ENCODE results near the gene CYP19A1.

CYP19A1 gene

GRCh38 chr15:51185213-51186159 lies 152.9 kb downstream of the CYP19A1 start:
- H4K12ac ChIP-seq (ENCODE audit: low read depth, low read length), result no peak overlapping the region
- H2BK5ac ChIP-seq (ENCODE audit: low read depth, low read length, poor library complexity), result no peak overlapping the region
- H2AFZ ChIP-seq (ENCODE audit: insufficient read depth, low read length, poor library complexity), result no peak overlapping the region
- H3K18ac ChIP-seq (ENCODE audit: low read length), result no peak overlapping the region
- H3K9ac ChIP-seq (ENCODE audit: low read length), result no peak overlapping the region
- no peak overlapping the region for H3K23ac ChIP-seq (ENCODE audit: low read length)
- H2BK12ac ChIP-seq (ENCODE audit: low read length), result no peak overlapping the region
- H2BK120ac ChIP-seq (ENCODE audit: insufficient read depth, low read length, poor library complexity), result no peak overlapping the region
- no peak overlapping the region for H3K14ac ChIP-seq (ENCODE audit: low read length)
- no peak overlapping the region for H4K91ac ChIP-seq (ENCODE audit: low read depth, low read length)
- no peak overlapping the region for H2AK5ac ChIP-seq (ENCODE audit: low read length)
- H3K79me2 ChIP-seq (ENCODE audit: control insufficient read depth, insufficient read depth, low read length, poor library complexity), result no peaks in the 10 kb centered on the region
- H3K4me1 ChIP-seq (ENCODE audit: control insufficient read depth in 1 of 2, insufficient read depth in 2 of 2, low read length in 2 of 2), result no peaks in the 10 kb centered on the region
- no peaks in the 10 kb centered on the region for H3K27me3 ChIP-seq (ENCODE audit: insufficient read depth, low read length)
- no peaks in the 10 kb centered on the region for H3K36me3 ChIP-seq (ENCODE audit: control insufficient read depth in 1 of 2, insufficient read depth in 2 of 2, low read length in 2 of 2)
- no peak overlapping the region for H4K8ac ChIP-seq (ENCODE audit: low read depth, low read length)
- WGBS (ENCODE audit: extremely low coverage, insufficient coverage, insufficient read length), result no CpG with 5 or more reads among the region's 12 CpGs
- no peak overlapping the region for H3K4me2 ChIP-seq (ENCODE audit: low read length)
- H3K9me3 ChIP-seq (ENCODE audit: insufficient read depth, low read depth, low read length), result peaks cover 3% of the 10 kb centered on the region
- DNase-seq, result no peak
- no peak overlapping the region for H3K4me3 ChIP-seq (ENCODE audit: low read depth, low read length)
- H3K4ac ChIP-seq (ENCODE audit: low read depth, low read length), result no peak overlapping the region
- no peak overlapping the region for H3K27ac ChIP-seq (ENCODE audit: low read depth, low read length)
- H3K79me1 ChIP-seq (ENCODE audit: low read length), result no peaks in the 10 kb centered on the region

GRCh38 chr15:51184627-51185026 lies 153.8 kb downstream of the CYP19A1 start:
- H3K4ac ChIP-seq (ENCODE audit: low read depth, low read length), result no peak overlapping the region
- H3K36me3 ChIP-seq (ENCODE audit: control insufficient read depth in 1 of 2, insufficient read depth in 2 of 2, low read length in 2 of 2), result no peaks in the 10 kb centered on the region
- H2BK120ac ChIP-seq (ENCODE audit: insufficient read depth, low read length, poor library complexity), result no peak overlapping the region
- H4K91ac ChIP-seq (ENCODE audit: low read depth, low read length), result no peak overlapping the region
- no peak overlapping the region for H2AFZ ChIP-seq (ENCODE audit: insufficient read depth, low read length, poor library complexity)
- H3K4me3 ChIP-seq (ENCODE audit: low read depth, low read length), result no peak overlapping the region
- no peak overlapping the region for H2BK5ac ChIP-seq (ENCODE audit: low read depth, low read length, poor library complexity)
- H2BK12ac ChIP-seq (ENCODE audit: low read length), result no peak overlapping the region
- H2AK5ac ChIP-seq (ENCODE audit: low read length), result no peak overlapping the region
- no peaks in the 10 kb centered on the region for H3K79me1 ChIP-seq (ENCODE audit: low read length)
- no peak overlapping the region for H3K23ac ChIP-seq (ENCODE audit: low read length)
- no peak overlapping the region for H4K8ac ChIP-seq (ENCODE audit: low read depth, low read length)
- no peak overlapping the region for H3K14ac ChIP-seq (ENCODE audit: low read length)
- DNase-seq, result no peak
- H3K27ac ChIP-seq (ENCODE audit: low read depth, low read length), result no peak overlapping the region
- no peaks in the 10 kb centered on the region for H3K27me3 ChIP-seq (ENCODE audit: insufficient read depth, low read length)
- no peak overlapping the region for H3K4me2 ChIP-seq (ENCODE audit: low read length)
- H3K4me1 ChIP-seq (ENCODE audit: control insufficient read depth in 1 of 2, insufficient read depth in 2 of 2, low read length in 2 of 2), result no peaks in the 10 kb centered on the region
- H3K9me3 ChIP-seq (ENCODE audit: insufficient read depth, low read depth, low read length), result peaks cover 3% of the 10 kb centered on the region
- no CpG with 5 or more reads among the region's 6 CpGs for WGBS (ENCODE audit: extremely low coverage, insufficient coverage, insufficient read length)
- no peak overlapping the region for H4K12ac ChIP-seq (ENCODE audit: low read depth, low read length)
- no peaks in the 10 kb centered on the region for H3K79me2 ChIP-seq (ENCODE audit: control insufficient read depth, insufficient read depth, low read length, poor library complexity)
- no peak overlapping the region for H3K9ac ChIP-seq (ENCODE audit: low read length)
- H3K18ac ChIP-seq (ENCODE audit: low read length), result no peak overlapping the region

- Histone ChIP-seq H3K79me2 (ENCODE audit: control insufficient read depth, insufficient read depth, low read length, poor library complexity) (no peaks in the 10 kb centered on the region), H3K23ac (ENCODE audit: low read length) (no peak overlapping the region), H3K14ac (ENCODE audit: low read length) (no peak overlapping the region), H3K9me3 (ENCODE audit: insufficient read depth, low read depth, low read length) (peaks cover 3% of the 10 kb centered on the region), H2BK12ac (ENCODE audit: low read length) (no peak overlapping the region), H2BK120ac (ENCODE audit: insufficient read depth, low read length, poor library complexity) (no peak overlapping the region), H3K4me1 (ENCODE audit: control insufficient read depth in 1 of 2, insufficient read depth in 2 of 2, low read length in 2 of 2) (no peaks in the 10 kb centered on the region), H3K4ac (ENCODE audit: low read depth, low read length) (no peak overlapping the region), H3K18ac (ENCODE audit: low read length) (no peak overlapping the region), H3K4me2 (ENCODE audit: low read length) (no peak overlapping the region), H4K8ac (ENCODE audit: low read depth, low read length) (no peak overlapping the region), H2AK5ac (ENCODE audit: low read length) (no peak overlapping the region), H3K36me3 (ENCODE audit: control insufficient read depth in 1 of 2, insufficient read depth in 2 of 2, low read length in 2 of 2) (no peaks in the 10 kb centered on the region), H4K91ac (ENCODE audit: low read depth, low read length) (no peak overlapping the region), H2AFZ (ENCODE audit: insufficient read depth, low read length, poor library complexity) (no peak overlapping the region), H3K4me3 (ENCODE audit: low read depth, low read length) (no peak overlapping the region), H4K12ac (ENCODE audit: low read depth, low read length) (no peak overlapping the region), H3K27me3 (ENCODE audit: insufficient read depth, low read length) (no peaks in the 10 kb centered on the region), H3K79me1 (ENCODE audit: low read length) (no peaks in the 10 kb centered on the region), H3K9ac (ENCODE audit: low read length) (no peak overlapping the region), H3K27ac (ENCODE audit: low read depth, low read length) (no peak overlapping the region), H2BK5ac (ENCODE audit: low read depth, low read length, poor library complexity) (no peak overlapping the region)
- no CpG with 5 or more reads among the region's 5 CpGs for WGBS (ENCODE audit: extremely low coverage, insufficient coverage, insufficient read length)
- DNase-seq, result no peak
These were observed 155.3 kb downstream of the CYP19A1 start for GRCh38 chr15:51183076-51183475.

- Histone ChIP-seq H3K27me3 (ENCODE audit: insufficient read depth, low read length) (no peaks in the 10 kb centered on the region), H3K4me1 (ENCODE audit: control insufficient read depth in 1 of 2, insufficient read depth in 2 of 2, low read length in 2 of 2) (no peaks in the 10 kb centered on the region), H2BK120ac (ENCODE audit: insufficient read depth, low read length, poor library complexity) (no peak overlapping the region), H2AK5ac (ENCODE audit: low read length) (no peak overlapping the region), H3K36me3 (ENCODE audit: control insufficient read depth in 1 of 2, insufficient read depth in 2 of 2, low read length in 2 of 2) (no peaks in the 10 kb centered on the region), H2BK5ac (ENCODE audit: low read depth, low read length, poor library complexity) (no peak overlapping the region), H3K4me3 (ENCODE audit: low read depth, low read length) (no peak overlapping the region), H3K18ac (ENCODE audit: low read length) (no peak overlapping the region), H4K91ac (ENCODE audit: low read depth, low read length) (no peak overlapping the region), H3K23ac (ENCODE audit: low read length) (no peak overlapping the region), H2AFZ (ENCODE audit: insufficient read depth, low read length, poor library complexity) (no peak overlapping the region), H3K9me3 (ENCODE audit: insufficient read depth, low read depth, low read length) (peaks cover 3% of the 10 kb centered on the region), H3K14ac (ENCODE audit: low read length) (no peak overlapping the region), H4K12ac (ENCODE audit: low read depth, low read length) (no peak overlapping the region), H3K79me1 (ENCODE audit: low read length) (no peaks in the 10 kb centered on the region), H3K79me2 (ENCODE audit: control insufficient read depth, insufficient read depth, low read length, poor library complexity) (no peaks in the 10 kb centered on the region), H3K4me2 (ENCODE audit: low read length) (no peak overlapping the region), H2BK12ac (ENCODE audit: low read length) (no peak overlapping the region), H3K27ac (ENCODE audit: low read depth, low read length) (no peak overlapping the region), H3K9ac (ENCODE audit: low read length) (no peak overlapping the region), H4K8ac (ENCODE audit: low read depth, low read length) (no peak overlapping the region), H3K4ac (ENCODE audit: low read depth, low read length) (no peak overlapping the region)
- no peak for DNase-seq
- no CpG with 5 or more reads among the region's 1 CpG for WGBS (ENCODE audit: extremely low coverage, insufficient coverage, insufficient read length)
These were observed 156.5 kb downstream of the CYP19A1 start for GRCh38 chr15:51181905-51182304.

Measured in trophoblast cell (in vitro differentiated cells and primary cell).